ENCODE results near the gene SYT7.

GRCh38 chr11:61569018-61569417 lies 11.9 kb downstream of the SYT7 start:
- TF ChIP-seq YY1 (IDR thresholded peaks at IDR 0.05; ENCODE audit: insufficient read depth, insufficient read length): no peak
- TF ChIP-seq ZNF274 (IDR thresholded peaks at IDR 0.05; ENCODE audit: low read depth, low read length): no peak
